Activated T-helper 1 cell treated with anti-CD3 and anti-CD28 coated beads, Interleukin-2, amount 50 U/mL, for 16 hours (primary cell): ENCODE results near the gene SART1.
"Not testable (repeated sequence)": the region's sequence is repeated elsewhere in the genome, so short reads cannot be mapped to it uniquely, and the experiment has no call there.

Experiments
- DNase-seq, 2 donors: peaks; one replicate each; pipeline ENCODE4 v3.0.0-alpha.2; 2020; ENCODE audit warnings: low read depth in 1 of 2, low spot score in 1 of 2

SART1 gene

GRCh38 chr11:65988791-65989592, 27.5 kb downstream of the SART1 start:
- DNase-seq, result peak; percentile 75 to 81

- DNase-seq, result no peak
Measured at GRCh38 chr11:65992056-65992455, 30.5 kb downstream of the SART1 start.

- DNase-seq, result no peak
Measured at GRCh38 chr11:65997286-65997685, 35.8 kb downstream of the SART1 start.

- peak; percentile 79 to 86 for DNase-seq
Measured at GRCh38 chr11:66001942-66002647, 40.6 kb downstream of the SART1 start, which contains the start of the genes BANF1 and EIF1AD. TSS of gene BANF1 (plus strand) at chr11:66002503. CDS start at chr11:66003251, 748 bp downstream. TSS of gene EIF1AD (minus strand) at chr11:66002157. CDS start at chr11:66000389, 1,768 bp downstream.

- no peak for DNase-seq
Measured at GRCh38 chr11:66002648-66003225, 41.2 kb downstream of the SART1 start.

GRCh38 chr11:66003291-66003690, 41.8 kb downstream of the SART1 start:
- no peak for DNase-seq

GRCh38 chr11:66004186-66004585, 42.7 kb downstream of the SART1 start:
- DNase-seq, result no peak

GRCh38 chr11:66006134-66006890, 44.8 kb downstream of the SART1 start:
- DNase-seq, result no peak

GRCh38 chr11:66006891-66007176, 45.3 kb downstream of the SART1 start:
- DNase-seq, result no peak

GRCh38 chr11:66007201-66007634, 45.7 kb downstream of the SART1 start:
- DNase-seq, result no peak

GRCh38 chr11:66008095-66008467, 46.5 kb downstream of the SART1 start:
- no peak for DNase-seq

GRCh38 chr11:66008468-66009101, 47.1 kb downstream of the SART1 start:
- no peak for DNase-seq

GRCh38 chr11:66010036-66010435, 48.5 kb downstream of the SART1 start:
- not testable (repeated sequence) for DNase-seq

- DNase-seq, result no peak
Measured at GRCh38 chr11:66011239-66011784, 49.8 kb downstream of the SART1 start.

GRCh38 chr11:66011785-66012303, 50.3 kb downstream of the SART1 start, which contains the start of gene CST6:
TSS of gene CST6 (plus strand) at chr11:66012008. CDS start at chr11:66012045, 37 bp downstream.
- DNase-seq, result no peak

- DNase-seq, result no peak
Measured at GRCh38 chr11:66012371-66012945, 50.9 kb downstream of the SART1 start.

GRCh38 chr11:66012946-66013761, 51.6 kb downstream of the SART1 start:
- DNase-seq, result no peak

GRCh38 chr11:66013762-66014100, 52.2 kb downstream of the SART1 start:
- no peak for DNase-seq

- DNase-seq, result no peak
Measured at GRCh38 chr11:66014804-66015453, 53.4 kb downstream of the SART1 start.
